HEK293T (cell line): ENCODE results near the gene DCP1A.

ENCODE experiments used
- ARNT ChIP-seq: fragments of 450-650 bp; IDR thresholded peaks from 2 replicates; pipeline ENCODE4 v1.6.1; 2017; ENCODE audit warnings: mild to moderate bottlenecking
- BHLHE40 ChIP-seq: fragments of 450-650 bp; IDR thresholded peaks from 2 replicates; pipeline ENCODE4 v1.6.1; 2016; ENCODE audit warnings: mild to moderate bottlenecking, moderate library complexity, borderline replicate concordance
- CTBP1 ChIP-seq: fragments of 450-650 bp; IDR thresholded peaks from 2 replicates; pipeline ENCODE4 v1.6.1; 2016; ENCODE audit warnings: borderline replicate concordance
- L3MBTL2 ChIP-seq: fragments of 450-650 bp; conservative IDR thresholded peaks from 2 replicates; pipeline ENCODE4 v1.6.1; 2016; ENCODE audit warnings: mild to moderate bottlenecking
- LEF1 ChIP-seq: fragments of 450-650 bp; IDR thresholded peaks from 2 replicates; pipeline ENCODE4 v1.6.1; 2017; ENCODE audit warnings: mild to moderate bottlenecking, borderline replicate concordance
- TARDBP ChIP-seq: fragments of 450-650 bp; IDR thresholded peaks from 2 replicates; pipeline ENCODE4 v1.6.1; 2016
- ZNF384 ChIP-seq: fragments of 450-650 bp; IDR thresholded peaks from 2 replicates; pipeline ENCODE4 v1.6.1; 2016

GRCh38 chr3:53379898-53380297, 32.6 kb upstream of the DCP1A start:
- TF ChIP-seq BHLHE40, result no peak
- no peak for TF ChIP-seq L3MBTL2
- TF ChIP-seq ARNT, result no peak
- TF ChIP-seq CTBP1, result no peak
- no peak for TF ChIP-seq TARDBP
- no peak for TF ChIP-seq LEF1
- no peak for TF ChIP-seq ZNF384
